OCI-LY7 (cell line): Measurements from ENCODE around the gene IRX3.

Source experiments
- EZH2phosphoT487 ChIP-seq: fragments of 200-600 bp; sonication (generic); IDR thresholded peaks from 2 replicates; pipeline ENCODE4 v1.6.1; 2018; ENCODE audit warnings: low read depth, borderline replicate concordance, mild to moderate bottlenecking, mixed run types, antibody characterized with exemption, low read length, moderate library complexity, mixed read lengths
- TF ChIP-seq, protein P1 (sequence below): fragments of 200-600 bp; sonication (generic); conservative IDR thresholded peaks from 2 replicates; pipeline ENCODE4 v1.5.1; 2014; ENCODE audit warnings: mild to moderate bottlenecking, antibody characterized with exemption, low read length, moderate library complexity, mixed read lengths

GRCh38 chr16:54246454-54246821 lies 40.1 kb downstream of the IRX3 start:
- TF ChIP-seq, protein P1, sequence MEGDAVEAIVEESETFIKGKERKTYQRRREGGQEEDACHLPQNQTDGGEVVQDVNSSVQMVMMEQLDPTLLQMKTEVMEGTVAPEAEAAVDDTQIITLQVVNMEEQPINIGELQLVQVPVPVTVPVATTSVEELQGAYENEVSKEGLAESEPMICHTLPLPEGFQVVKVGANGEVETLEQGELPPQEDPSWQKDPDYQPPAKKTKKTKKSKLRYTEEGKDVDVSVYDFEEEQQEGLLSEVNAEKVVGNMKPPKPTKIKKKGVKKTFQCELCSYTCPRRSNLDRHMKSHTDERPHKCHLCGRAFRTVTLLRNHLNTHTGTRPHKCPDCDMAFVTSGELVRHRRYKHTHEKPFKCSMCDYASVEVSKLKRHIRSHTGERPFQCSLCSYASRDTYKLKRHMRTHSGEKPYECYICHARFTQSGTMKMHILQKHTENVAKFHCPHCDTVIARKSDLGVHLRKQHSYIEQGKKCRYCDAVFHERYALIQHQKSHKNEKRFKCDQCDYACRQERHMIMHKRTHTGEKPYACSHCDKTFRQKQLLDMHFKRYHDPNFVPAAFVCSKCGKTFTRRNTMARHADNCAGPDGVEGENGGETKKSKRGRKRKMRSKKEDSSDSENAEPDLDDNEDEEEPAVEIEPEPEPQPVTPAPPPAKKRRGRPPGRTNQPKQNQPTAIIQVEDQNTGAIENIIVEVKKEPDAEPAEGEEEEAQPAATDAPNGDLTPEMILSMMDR: no peak
- no peak for TF ChIP-seq EZH2phosphoT487
